GM18870 (cell line): ENCODE measurements around the gene HEATR9.

Experiments used
- ATAC-seq: cut with Tn5 transposase; IDR thresholded peaks from one replicate; pipeline ENCODE4 v1.9.1; 2021; ENCODE audit warnings: moderate library complexity; ENCODE audit not compliant: unreplicated experiment

Gene HEATR9

GRCh38 chr17:35811759-35812158, 56.9 kb downstream of the HEATR9 start:
- ATAC-seq = no peak

- no peak for ATAC-seq
These were observed 58.7 kb downstream of the HEATR9 start for GRCh38 chr17:35809855-35810461.

- peak; percentile 79 for ATAC-seq
These were observed 59.5 kb downstream of the HEATR9 start, which contains the start of gene TAF15 for GRCh38 chr17:35808962-35809854. TSS of gene TAF15 (plus strand) at chr17:35809484. CDS start at chr17:35809570, 86 bp downstream.

- no peak for ATAC-seq
These were observed 60.3 kb downstream of the HEATR9 start for GRCh38 chr17:35808240-35808961.

- ATAC-seq = no peak
These were observed 61.1 kb downstream of the HEATR9 start for GRCh38 chr17:35807371-35808144.
